GM23338 (cell line): Measurements from ENCODE around the gene SLITRK1. TPM values are rescaled to one million over a fixed set of nuclear protein-coding genes. Genes with fewer than 3 reads are reported as not detected.

Experiments
- ATAC-seq: fragments of 200-7000 bp; cut with Tn5 transposase; 3 replicates; pipeline ENCODE4 v1.9.1; 2020
- DNase-seq: peaks from one replicate; pipeline ENCODE4 v3.0.0-alpha.2; 2015; ENCODE audit warnings: low spot score
- H2AFZ ChIP-seq: fragments of 200-600 bp; sonication (generic); 2 replicates; pipeline ENCODE4 v1.8.0; 2016; ENCODE audit warnings: antibody characterized with exemption, mild to moderate bottlenecking, moderate library complexity
- H3F3A ChIP-seq: fragments of 200-600 bp; sonication (generic); replicated peaks from 2 replicates; pipeline ENCODE4 v1.8.0; 2017; ENCODE audit warnings: antibody characterized with exemption, mixed run types, low read depth
- H3K27ac ChIP-seq: fragments of 200-600 bp; sonication (generic); 2 replicates; pipeline ENCODE4 v1.6.1; 2016; ENCODE audit warnings: low read depth
- H3K27me3 ChIP-seq: fragments of 200-600 bp; sonication (generic); 2 replicates; pipeline ENCODE4 v1.8.0; 2016; ENCODE audit warnings: mild to moderate bottlenecking, mixed run types, moderate library complexity; ENCODE audit not compliant: insufficient read depth
- H3K36me3 ChIP-seq: fragments of 200-600 bp; sonication (generic); 2 replicates; pipeline ENCODE4 v1.8.0; 2016; ENCODE audit warnings: mild to moderate bottlenecking; ENCODE audit not compliant: insufficient read depth
- H3K4me1 ChIP-seq: fragments of 200-600 bp; sonication (generic); 2 replicates; pipeline ENCODE4 v1.8.0; 2016; ENCODE audit warnings: mild to moderate bottlenecking, moderate library complexity; ENCODE audit not compliant: insufficient read depth
- H3K4me2 ChIP-seq: fragments of 200-600 bp; sonication (generic); 2 replicates; pipeline ENCODE4 v1.7.1; 2017; ENCODE audit warnings: mixed run types
- H3K4me3 ChIP-seq: fragments of 200-600 bp; sonication (generic); 2 replicates; pipeline ENCODE4 v1.6.1; 2016; ENCODE audit warnings: mixed run types
- H3K79me2 ChIP-seq: fragments of 200-600 bp; sonication (generic); replicated peaks from 2 replicates; pipeline ENCODE4 v1.8.0; 2017; ENCODE audit warnings: mild to moderate bottlenecking; ENCODE audit not compliant: insufficient read depth
- H3K9me2 ChIP-seq: fragments of 200-600 bp; sonication (generic); 2 replicates; pipeline ENCODE4 v1.8.0; 2017; ENCODE audit not compliant: insufficient read depth
- H4K20me1 ChIP-seq: fragments of 200-600 bp; sonication (generic); replicated peaks from 2 replicates; pipeline ENCODE4 v1.8.0; 2017; ENCODE audit warnings: mild to moderate bottlenecking; ENCODE audit not compliant: insufficient read depth
- H3K27ac Mint-ChIP-seq: 2 replicates; pipeline ENCODE4 v1.8.0; 2020; ENCODE audit warnings: inconsistent platforms, mild to moderate bottlenecking, moderate library complexity, mixed read lengths
- H3K27me3 Mint-ChIP-seq: 3 replicates; pipeline ENCODE4 v1.8.0; 2022; ENCODE audit warnings: low read depth, mild to moderate bottlenecking, moderate library complexity, mixed read lengths, inconsistent platforms; ENCODE audit not compliant: insufficient read depth, poor library complexity
- H3K36me3 Mint-ChIP-seq: 3 replicates; pipeline ENCODE4 v1.8.0; 2021; ENCODE audit warnings: low read depth, mild to moderate bottlenecking, inconsistent platforms, moderate library complexity, mixed read lengths
- H3K4me1 Mint-ChIP-seq: 3 replicates; pipeline ENCODE4 v1.8.0; 2020; ENCODE audit warnings: mild to moderate bottlenecking, inconsistent platforms, mixed read lengths
- H3K4me3 Mint-ChIP-seq: 3 replicates; pipeline ENCODE4 v1.8.0; 2021; ENCODE audit warnings: moderate library complexity, mild to moderate bottlenecking, inconsistent platforms, mixed read lengths
- H3K9me3 Mint-ChIP-seq: 3 replicates; pipeline ENCODE4 v1.8.0; 2020; ENCODE audit warnings: moderate library complexity, mild to moderate bottlenecking, inconsistent platforms, mixed read lengths
- ETS1 ChIP-seq: IDR thresholded peaks from 2 replicates; pipeline ENCODE4 v1.6.1; 2016; ENCODE audit warnings: antibody characterized with exemption
- EZH2phosphoT487 ChIP-seq: fragments of 200-600 bp; sonication (generic); IDR thresholded peaks from one replicate; pipeline ENCODE4 v1.8.1; 2018; ENCODE audit warnings: antibody characterized with exemption; ENCODE audit not compliant: unreplicated experiment
- JUNB ChIP-seq: IDR thresholded peaks from one replicate; pipeline ENCODE4 v1.6.1; 2016; ENCODE audit warnings: antibody characterized with exemption; ENCODE audit not compliant: unreplicated experiment
- POLR2AphosphoS5 ChIP-seq: IDR thresholded peaks from 2 replicates; pipeline ENCODE4 v1.6.1; 2016; ENCODE audit warnings: antibody characterized with exemption, low read depth
- STAT1 ChIP-seq: IDR thresholded peaks from one replicate; pipeline ENCODE4 v1.6.1; 2016; ENCODE audit warnings: antibody characterized with exemption; ENCODE audit not compliant: unreplicated experiment
- ZNF114 ChIP-seq: fragments of 250-450 bp; sonication (Bioruptor Pico); IDR thresholded peaks from 2 replicates; pipeline ENCODE4 v1.5.0; 2020; ENCODE audit warnings: mild to moderate bottlenecking, moderate library complexity
- ZNF331 ChIP-seq: fragments of 250-450 bp; sonication (Bioruptor Pico); IDR thresholded peaks from 2 replicates; pipeline ENCODE4 v1.5.0; 2020; ENCODE audit warnings: low read depth, mild to moderate bottlenecking, moderate library complexity
- polyA plus RNA-seq: library from polyadenylated mRNA; unstranded; fragments of >200 nt; fragmentation: Nextera tagmentation; extraction: Ambion mirVana; gene quantifications from 2 replicates; pipeline ENCODE4 v1.2.1, GENCODE V29; 2016
- total RNA-seq: library from RNA; depleted of rRNA; stranded (reverse); fragments of >200 nt; shearing (Covaris generic); gene quantifications from 2 replicates; pipeline ENCODE4 v1.2.3, GENCODE V29; 2014
- TF ChIP-seq, protein P1 (sequence below): fragments of 250-450 bp; sonication (Bioruptor Pico); IDR thresholded peaks from 2 replicates; pipeline ENCODE4 v1.5.0; 2020; ENCODE audit warnings: mild to moderate bottlenecking, moderate library complexity
- TF ChIP-seq, protein P2 (sequence below), 2 experiments: fragments of 200-600 bp in 1 of 2; sonication (generic) in 1 of 2; conservative IDR thresholded peaks; 2 replicates each; pipeline versions ENCODE4 v1.5.1 to v1.6.1; 2016 to 2017; ENCODE audit warnings: antibody characterized with exemption in 2 of 2, low read depth in 2 of 2, mild to moderate bottlenecking in 2 of 2, moderate library complexity in 1 of 2
- TF ChIP-seq, protein P3 (sequence below): IDR thresholded peaks from one replicate; pipeline ENCODE4 v1.6.1; 2018; ENCODE audit warnings: antibody characterized with exemption; ENCODE audit not compliant: unreplicated experiment

SLITRK1 gene
- total and polyA plus RNA-seq, 2 experiments from 2014 or later: 0.29 to 1.1 TPM

GRCh38 chr13:83905641-83906040 is 23.4 kb upstream of the SLITRK1 start:
- no peaks in the 10 kb centered on the region for H3K36me3 Mint-ChIP-seq
- H3K4me1 Mint-ChIP-seq: no peaks in the 10 kb centered on the region
- Histone ChIP-seq H3K36me3 (no peaks in the 10 kb centered on the region), H3K4me1 (no peaks in the 10 kb centered on the region), H3F3A (no peaks in the 10 kb centered on the region), H3K4me3 (no peak overlapping the region), H3K27me3 (no peaks in the 10 kb centered on the region), H3K9me2 (no peaks in the 10 kb centered on the region), H3K4me2 (no peak overlapping the region), H4K20me1 (no peaks in the 10 kb centered on the region), H2AFZ (peak overlapping the region; percentile 28; the same call in 1 of the 2 replicates), H3K79me2 (no peaks in the 10 kb centered on the region), H3K27ac (no peak overlapping the region)
- H3K4me3 Mint-ChIP-seq: no peak overlapping the region
- DNase-seq: no peak
- H3K27ac Mint-ChIP-seq: no peak overlapping the region
- H3K27me3 Mint-ChIP-seq: peaks cover 2% of the 10 kb centered on the region
- no peak for TF ChIP-seq JUNB
- no peak for TF ChIP-seq ETS1
- no peak for TF ChIP-seq STAT1
- TF ChIP-seq POLR2AphosphoS5: no peak
- TF ChIP-seq ZNF114 (CRISPR knock-in tag): no peak
- TF ChIP-seq EZH2phosphoT487: no peak
- TF ChIP-seq, protein P1, sequence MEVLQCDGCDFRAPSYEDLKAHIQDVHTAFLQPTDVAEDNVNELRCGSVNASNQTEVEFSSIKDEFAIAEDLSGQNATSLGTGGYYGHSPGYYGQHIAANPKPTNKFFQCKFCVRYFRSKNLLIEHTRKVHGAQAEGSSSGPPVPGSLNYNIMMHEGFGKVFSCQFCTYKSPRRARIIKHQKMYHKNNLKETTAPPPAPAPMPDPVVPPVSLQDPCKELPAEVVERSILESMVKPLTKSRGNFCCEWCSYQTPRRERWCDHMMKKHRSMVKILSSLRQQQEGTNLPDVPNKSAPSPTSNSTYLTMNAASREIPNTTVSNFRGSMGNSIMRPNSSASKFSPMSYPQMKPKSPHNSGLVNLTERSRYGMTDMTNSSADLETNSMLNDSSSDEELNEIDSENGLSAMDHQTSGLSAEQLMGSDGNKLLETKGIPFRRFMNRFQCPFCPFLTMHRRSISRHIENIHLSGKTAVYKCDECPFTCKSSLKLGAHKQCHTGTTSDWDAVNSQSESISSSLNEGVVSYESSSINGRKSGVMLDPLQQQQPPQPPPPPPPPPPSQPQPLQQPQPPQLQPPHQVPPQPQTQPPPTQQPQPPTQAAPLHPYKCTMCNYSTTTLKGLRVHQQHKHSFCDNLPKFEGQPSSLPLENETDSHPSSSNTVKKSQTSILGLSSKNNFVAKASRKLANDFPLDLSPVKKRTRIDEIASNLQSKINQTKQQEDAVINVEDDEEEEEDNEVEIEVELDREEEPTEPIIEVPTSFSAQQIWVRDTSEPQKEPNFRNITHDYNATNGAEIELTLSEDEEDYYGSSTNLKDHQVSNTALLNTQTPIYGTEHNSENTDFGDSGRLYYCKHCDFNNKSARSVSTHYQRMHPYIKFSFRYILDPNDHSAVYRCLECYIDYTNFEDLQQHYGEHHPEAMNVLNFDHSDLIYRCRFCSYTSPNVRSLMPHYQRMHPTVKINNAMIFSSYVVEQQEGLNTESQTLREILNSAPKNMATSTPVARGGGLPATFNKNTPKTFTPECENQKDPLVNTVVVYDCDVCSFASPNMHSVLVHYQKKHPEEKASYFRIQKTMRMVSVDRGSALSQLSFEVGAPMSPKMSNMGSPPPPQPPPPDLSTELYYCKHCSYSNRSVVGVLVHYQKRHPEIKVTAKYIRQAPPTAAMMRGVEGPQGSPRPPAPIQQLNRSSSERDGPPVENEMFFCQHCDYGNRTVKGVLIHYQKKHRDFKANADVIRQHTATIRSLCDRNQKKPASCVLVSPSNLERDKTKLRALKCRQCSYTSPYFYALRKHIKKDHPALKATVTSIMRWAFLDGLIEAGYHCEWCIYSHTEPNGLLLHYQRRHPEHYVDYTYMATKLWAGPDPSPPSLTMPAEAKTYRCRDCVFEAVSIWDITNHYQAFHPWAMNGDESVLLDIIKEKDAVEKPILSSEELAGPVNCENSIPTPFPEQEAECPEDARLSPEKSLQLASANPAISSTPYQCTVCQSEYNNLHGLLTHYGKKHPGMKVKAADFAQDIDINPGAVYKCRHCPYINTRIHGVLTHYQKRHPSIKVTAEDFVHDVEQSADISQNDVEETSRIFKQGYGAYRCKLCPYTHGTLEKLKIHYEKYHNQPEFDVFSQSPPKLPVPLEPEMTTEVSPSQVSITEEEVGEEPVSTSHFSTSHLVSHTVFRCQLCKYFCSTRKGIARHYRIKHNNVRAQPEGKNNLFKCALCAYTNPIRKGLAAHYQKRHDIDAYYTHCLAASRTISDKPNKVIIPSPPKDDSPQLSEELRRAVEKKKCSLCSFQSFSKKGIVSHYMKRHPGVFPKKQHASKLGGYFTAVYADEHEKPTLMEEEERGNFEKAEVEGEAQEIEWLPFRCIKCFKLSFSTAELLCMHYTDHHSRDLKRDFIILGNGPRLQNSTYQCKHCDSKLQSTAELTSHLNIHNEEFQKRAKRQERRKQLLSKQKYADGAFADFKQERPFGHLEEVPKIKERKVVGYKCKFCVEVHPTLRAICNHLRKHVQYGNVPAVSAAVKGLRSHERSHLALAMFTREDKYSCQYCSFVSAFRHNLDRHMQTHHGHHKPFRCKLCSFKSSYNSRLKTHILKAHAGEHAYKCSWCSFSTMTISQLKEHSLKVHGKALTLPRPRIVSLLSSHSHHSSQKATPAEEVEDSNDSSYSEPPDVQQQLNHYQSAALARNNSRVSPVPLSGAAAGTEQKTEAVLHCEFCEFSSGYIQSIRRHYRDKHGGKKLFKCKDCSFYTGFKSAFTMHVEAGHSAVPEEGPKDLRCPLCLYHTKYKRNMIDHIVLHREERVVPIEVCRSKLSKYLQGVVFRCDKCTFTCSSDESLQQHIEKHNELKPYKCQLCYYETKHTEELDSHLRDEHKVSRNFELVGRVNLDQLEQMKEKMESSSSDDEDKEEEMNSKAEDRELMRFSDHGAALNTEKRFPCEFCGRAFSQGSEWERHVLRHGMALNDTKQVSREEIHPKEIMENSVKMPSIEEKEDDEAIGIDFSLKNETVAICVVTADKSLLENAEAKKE: no peak
- TF ChIP-seq, protein P2, sequence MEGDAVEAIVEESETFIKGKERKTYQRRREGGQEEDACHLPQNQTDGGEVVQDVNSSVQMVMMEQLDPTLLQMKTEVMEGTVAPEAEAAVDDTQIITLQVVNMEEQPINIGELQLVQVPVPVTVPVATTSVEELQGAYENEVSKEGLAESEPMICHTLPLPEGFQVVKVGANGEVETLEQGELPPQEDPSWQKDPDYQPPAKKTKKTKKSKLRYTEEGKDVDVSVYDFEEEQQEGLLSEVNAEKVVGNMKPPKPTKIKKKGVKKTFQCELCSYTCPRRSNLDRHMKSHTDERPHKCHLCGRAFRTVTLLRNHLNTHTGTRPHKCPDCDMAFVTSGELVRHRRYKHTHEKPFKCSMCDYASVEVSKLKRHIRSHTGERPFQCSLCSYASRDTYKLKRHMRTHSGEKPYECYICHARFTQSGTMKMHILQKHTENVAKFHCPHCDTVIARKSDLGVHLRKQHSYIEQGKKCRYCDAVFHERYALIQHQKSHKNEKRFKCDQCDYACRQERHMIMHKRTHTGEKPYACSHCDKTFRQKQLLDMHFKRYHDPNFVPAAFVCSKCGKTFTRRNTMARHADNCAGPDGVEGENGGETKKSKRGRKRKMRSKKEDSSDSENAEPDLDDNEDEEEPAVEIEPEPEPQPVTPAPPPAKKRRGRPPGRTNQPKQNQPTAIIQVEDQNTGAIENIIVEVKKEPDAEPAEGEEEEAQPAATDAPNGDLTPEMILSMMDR (conservative IDR thresholded peaks at IDR 0.05; ENCODE audit: low read depth in 2 of 2): no peak
- no peak for TF ChIP-seq ZNF331 (CRISPR knock-in tag)
- TF ChIP-seq, protein P3, sequence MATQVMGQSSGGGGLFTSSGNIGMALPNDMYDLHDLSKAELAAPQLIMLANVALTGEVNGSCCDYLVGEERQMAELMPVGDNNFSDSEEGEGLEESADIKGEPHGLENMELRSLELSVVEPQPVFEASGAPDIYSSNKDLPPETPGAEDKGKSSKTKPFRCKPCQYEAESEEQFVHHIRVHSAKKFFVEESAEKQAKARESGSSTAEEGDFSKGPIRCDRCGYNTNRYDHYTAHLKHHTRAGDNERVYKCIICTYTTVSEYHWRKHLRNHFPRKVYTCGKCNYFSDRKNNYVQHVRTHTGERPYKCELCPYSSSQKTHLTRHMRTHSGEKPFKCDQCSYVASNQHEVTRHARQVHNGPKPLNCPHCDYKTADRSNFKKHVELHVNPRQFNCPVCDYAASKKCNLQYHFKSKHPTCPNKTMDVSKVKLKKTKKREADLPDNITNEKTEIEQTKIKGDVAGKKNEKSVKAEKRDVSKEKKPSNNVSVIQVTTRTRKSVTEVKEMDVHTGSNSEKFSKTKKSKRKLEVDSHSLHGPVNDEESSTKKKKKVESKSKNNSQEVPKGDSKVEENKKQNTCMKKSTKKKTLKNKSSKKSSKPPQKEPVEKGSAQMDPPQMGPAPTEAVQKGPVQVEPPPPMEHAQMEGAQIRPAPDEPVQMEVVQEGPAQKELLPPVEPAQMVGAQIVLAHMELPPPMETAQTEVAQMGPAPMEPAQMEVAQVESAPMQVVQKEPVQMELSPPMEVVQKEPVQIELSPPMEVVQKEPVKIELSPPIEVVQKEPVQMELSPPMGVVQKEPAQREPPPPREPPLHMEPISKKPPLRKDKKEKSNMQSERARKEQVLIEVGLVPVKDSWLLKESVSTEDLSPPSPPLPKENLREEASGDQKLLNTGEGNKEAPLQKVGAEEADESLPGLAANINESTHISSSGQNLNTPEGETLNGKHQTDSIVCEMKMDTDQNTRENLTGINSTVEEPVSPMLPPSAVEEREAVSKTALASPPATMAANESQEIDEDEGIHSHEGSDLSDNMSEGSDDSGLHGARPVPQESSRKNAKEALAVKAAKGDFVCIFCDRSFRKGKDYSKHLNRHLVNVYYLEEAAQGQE: no peak
- ATAC-seq: no peak
- H3K9me3 Mint-ChIP-seq: no peaks in the 10 kb centered on the region
